Activated T-helper 1 cell treated with anti-CD3 and anti-CD28 coated beads, Interleukin-12 subunit alpha, Interleukin-12 subunit beta, Interleukin-2, Interleukin-4 antibody, amounts not matched to agents 30 ng/mL and 10 ng/mL and 1 ng/mL, durations not matched to agents 14 hours and 24 hours and 36 hours (primary cell): ENCODE measurements around the gene TRIM50. TPM values are rescaled to one million over a fixed set of nuclear protein-coding genes. Genes with fewer than 3 reads are reported as not detected.
"Not testable (repeated sequence)": the region's sequence is repeated elsewhere in the genome, so short reads cannot be mapped to it uniquely, and the experiment has no call there.

Experiments
- DNase-seq: peaks from one replicate; pipeline ENCODE4 v3.0.0; 2021; ENCODE audit warnings: low spot score
- H3K27ac Mint-ChIP-seq: one replicate; pipeline ENCODE4 v1.8.0; 2021; ENCODE audit warnings: mild to moderate bottlenecking, mixed read lengths
- H3K27me3 Mint-ChIP-seq: one replicate; pipeline ENCODE4 v1.8.0; 2022; ENCODE audit warnings: mild to moderate bottlenecking, moderate library complexity, mixed read lengths; ENCODE audit not compliant: insufficient read depth
- H3K36me3 Mint-ChIP-seq: one replicate; pipeline ENCODE4 v1.8.0; 2021; ENCODE audit warnings: low read depth, mixed read lengths
- H3K4me1 Mint-ChIP-seq: one replicate; pipeline ENCODE4 v1.8.0; 2021; ENCODE audit warnings: low read depth, mixed read lengths
- H3K4me3 Mint-ChIP-seq: one replicate; pipeline ENCODE4 v1.8.0; 2021; ENCODE audit warnings: mild to moderate bottlenecking, moderate library complexity, mixed read lengths
- H3K9me3 Mint-ChIP-seq: one replicate; pipeline ENCODE4 v1.8.0; 2021; ENCODE audit warnings: mixed read lengths
- intact Hi-C: fragments of 100-400 bp; cut with micrococcal nuclease; formaldehyde crosslinking; loops from one replicate; pipeline ENCODE4 v1.15.1; 2024
- total RNA-seq: library from RNA; stranded (reverse); gene quantifications from 2 replicates; pipeline ENCODE4 v1.2.3, GENCODE V29; 2022

TRIM50 gene
- total RNA-seq, 1 donor from 2014 or later, result not detected

DNA sequence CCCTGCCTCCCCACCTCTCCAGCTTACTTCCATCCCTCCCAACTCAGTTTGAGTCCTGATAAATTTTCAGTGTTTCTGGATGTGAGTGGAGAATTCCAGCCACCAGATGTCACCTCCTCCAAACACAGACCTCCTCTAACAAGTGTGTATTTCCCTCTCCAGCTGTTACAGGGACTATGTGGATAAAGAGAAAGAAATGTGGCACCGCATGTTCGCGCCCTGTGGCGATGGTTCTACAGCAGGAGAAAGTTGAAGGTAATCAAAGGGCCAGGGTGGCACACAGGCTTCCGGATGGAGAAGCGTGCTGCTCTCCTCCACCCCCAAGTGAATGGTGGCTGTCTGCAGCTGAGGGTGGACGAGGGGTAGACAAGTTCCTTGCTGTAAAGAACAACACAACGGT lies 14.8 kb upstream of the TRIM50 start:
- Mint-ChIP-seq H3K4me1 (no peaks in the 10 kb centered on the region), H3K27ac (no peak overlapping the region), H3K4me3 (no peak overlapping the region), H3K27me3 (peaks cover 5% of the 10 kb centered on the region), H3K36me3 (no peaks in the 10 kb centered on the region), H3K9me3 (no peaks in the 10 kb centered on the region)
- DNase-seq, result no peak
- intact Hi-C loops, result no loop called here

DNA sequence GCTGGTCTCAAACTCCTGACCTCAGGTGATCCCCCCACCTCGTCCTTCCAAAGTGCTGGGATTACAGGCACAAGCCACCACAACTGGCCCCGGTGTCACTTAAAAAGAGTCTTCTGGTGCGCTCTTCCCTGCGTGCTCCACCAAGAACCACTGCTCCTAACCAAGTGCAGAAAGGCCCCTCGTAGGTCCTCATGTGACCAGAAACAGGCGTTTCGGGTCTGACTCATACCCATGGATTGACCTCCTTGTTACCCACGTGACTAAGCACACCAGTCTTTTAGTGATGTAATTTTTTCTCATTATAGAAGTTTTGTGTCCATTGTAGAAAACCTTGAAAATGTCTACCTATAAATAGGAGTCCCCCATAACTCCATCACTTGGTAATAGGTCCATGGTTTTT lies 14.0 kb upstream of the TRIM50 start:
- Mint-ChIP-seq H3K4me1 (no peaks in the 10 kb centered on the region), H3K27ac (no peak overlapping the region), H3K27me3 (peaks cover 5% of the 10 kb centered on the region), H3K4me3 (no peak overlapping the region), H3K9me3 (no peaks in the 10 kb centered on the region), H3K36me3 (no peaks in the 10 kb centered on the region)
- intact Hi-C loops, result no loop called here
- DNase-seq, result no peak

DNA sequence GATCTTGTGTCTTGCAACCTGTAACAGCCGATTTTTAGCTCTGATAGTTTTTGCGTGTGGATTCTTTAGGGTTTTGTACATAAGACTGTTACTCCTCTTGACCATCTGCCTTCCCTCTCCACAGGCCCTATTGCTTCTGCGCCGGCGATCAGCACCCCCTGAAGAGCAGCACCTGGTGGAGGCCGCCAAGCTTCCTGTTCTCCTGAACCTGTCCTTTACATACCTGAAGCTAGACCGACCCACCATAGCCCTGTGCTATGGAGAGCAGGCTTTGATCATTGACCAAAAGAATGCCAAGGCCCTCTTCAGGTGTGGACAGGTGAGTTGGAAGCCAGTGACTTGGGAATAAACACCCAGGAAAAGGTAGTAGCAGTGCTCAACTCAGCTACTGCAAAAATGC lies 12.6 kb upstream of the TRIM50 start:
- H3K4me1 Mint-ChIP-seq, result no peaks in the 10 kb centered on the region
- H3K36me3 Mint-ChIP-seq, result no peaks in the 10 kb centered on the region
- intact Hi-C loops, result no loop called here
- H3K27ac Mint-ChIP-seq, result no peak overlapping the region
- H3K27me3 Mint-ChIP-seq, result peaks cover 6% of the 10 kb centered on the region
- no peaks in the 10 kb centered on the region for H3K9me3 Mint-ChIP-seq
- DNase-seq, result no peak
- no peak overlapping the region for H3K4me3 Mint-ChIP-seq

DNA sequence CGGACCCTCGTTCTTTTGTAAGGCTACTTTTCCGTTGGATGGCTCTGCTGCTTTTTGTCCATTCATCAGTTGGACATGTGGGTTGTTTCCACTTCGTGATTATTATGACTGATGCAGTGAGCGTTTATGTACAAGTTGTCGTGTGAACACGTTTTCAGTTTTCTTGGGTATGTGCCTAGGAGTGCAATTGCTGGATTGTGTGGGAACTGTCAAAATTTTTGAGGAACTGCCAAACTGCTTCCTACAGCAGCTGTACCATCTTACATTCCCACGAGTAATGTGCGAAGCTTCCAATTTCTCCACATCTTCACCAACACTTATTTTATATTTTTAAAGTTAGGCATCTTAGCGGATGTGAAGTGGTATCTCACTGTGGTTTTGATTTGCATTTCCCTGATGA lies 10.4 kb upstream of the TRIM50 start:
- intact Hi-C loops, result no loop called here
- Mint-ChIP-seq H3K9me3 (no peaks in the 10 kb centered on the region), H3K4me1 (no peaks in the 10 kb centered on the region), H3K27ac (no peak overlapping the region), H3K27me3 (peaks cover 6% of the 10 kb centered on the region), H3K36me3 (no peaks in the 10 kb centered on the region), H3K4me3 (no peak overlapping the region)
- no peak for DNase-seq

DNA sequence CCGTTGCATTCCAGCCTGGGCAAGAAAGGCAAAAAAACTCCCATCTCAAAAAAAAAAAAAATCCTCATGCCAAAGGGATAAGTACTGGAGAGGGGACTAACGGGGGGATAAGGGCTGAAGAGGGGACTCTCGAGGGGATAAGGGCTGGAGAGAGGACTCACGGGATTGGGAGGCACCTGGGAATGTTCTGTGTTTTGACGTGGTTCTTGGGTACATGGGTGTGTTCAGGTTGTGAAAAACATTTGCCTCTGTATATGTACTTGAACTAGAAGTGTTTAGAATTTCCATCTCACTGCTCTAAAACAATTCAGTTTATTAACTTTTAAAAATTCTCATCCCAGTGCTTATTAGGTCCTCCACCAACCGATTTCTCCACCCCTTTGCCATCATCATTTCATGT lies 4.6 kb upstream of the TRIM50 start:
- no peak for DNase-seq
- intact Hi-C loops, result no loop called here
- H3K27ac Mint-ChIP-seq, result no peak overlapping the region

DNA sequence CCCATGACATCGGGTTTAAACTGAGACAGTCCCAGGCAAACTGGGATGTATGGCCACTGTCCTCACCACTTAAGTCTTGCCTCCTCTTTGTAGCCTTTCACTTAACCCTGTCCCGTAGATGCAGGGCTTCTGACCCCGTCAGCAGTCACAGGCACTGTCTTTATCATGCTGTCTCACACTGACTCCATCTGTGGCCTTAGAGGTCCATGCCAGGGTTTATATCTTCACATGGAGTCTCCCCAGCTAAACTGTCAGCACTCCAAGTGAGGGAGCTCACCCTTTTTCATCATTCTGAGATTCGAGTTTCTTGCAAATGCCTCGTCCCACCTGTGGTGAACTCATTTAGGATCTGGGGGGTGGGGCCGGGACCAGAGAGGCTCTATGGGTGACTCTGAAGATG lies 2.9 kb upstream of the TRIM50 start:
- Mint-ChIP-seq H3K36me3 (no peaks in the 10 kb centered on the region), H3K4me3 (no peak overlapping the region), H3K9me3 (no peaks in the 10 kb centered on the region), H3K27me3 (peaks cover 5% of the 10 kb centered on the region), H3K27ac (no peak overlapping the region), H3K4me1 (no peaks in the 10 kb centered on the region)
- DNase-seq, result no peak
- intact Hi-C loops, result no loop called here

More for the DNA sequence above, 4.6 kb upstream of the TRIM50 start:
- no peak overlapping the region for H3K4me3 Mint-ChIP-seq
- no peaks in the 10 kb centered on the region for H3K36me3 Mint-ChIP-seq
- no peaks in the 10 kb centered on the region for H3K4me1 Mint-ChIP-seq
- H3K9me3 Mint-ChIP-seq, result no peaks in the 10 kb centered on the region
- peaks cover 7% of the 10 kb centered on the region for H3K27me3 Mint-ChIP-seq

DNA sequence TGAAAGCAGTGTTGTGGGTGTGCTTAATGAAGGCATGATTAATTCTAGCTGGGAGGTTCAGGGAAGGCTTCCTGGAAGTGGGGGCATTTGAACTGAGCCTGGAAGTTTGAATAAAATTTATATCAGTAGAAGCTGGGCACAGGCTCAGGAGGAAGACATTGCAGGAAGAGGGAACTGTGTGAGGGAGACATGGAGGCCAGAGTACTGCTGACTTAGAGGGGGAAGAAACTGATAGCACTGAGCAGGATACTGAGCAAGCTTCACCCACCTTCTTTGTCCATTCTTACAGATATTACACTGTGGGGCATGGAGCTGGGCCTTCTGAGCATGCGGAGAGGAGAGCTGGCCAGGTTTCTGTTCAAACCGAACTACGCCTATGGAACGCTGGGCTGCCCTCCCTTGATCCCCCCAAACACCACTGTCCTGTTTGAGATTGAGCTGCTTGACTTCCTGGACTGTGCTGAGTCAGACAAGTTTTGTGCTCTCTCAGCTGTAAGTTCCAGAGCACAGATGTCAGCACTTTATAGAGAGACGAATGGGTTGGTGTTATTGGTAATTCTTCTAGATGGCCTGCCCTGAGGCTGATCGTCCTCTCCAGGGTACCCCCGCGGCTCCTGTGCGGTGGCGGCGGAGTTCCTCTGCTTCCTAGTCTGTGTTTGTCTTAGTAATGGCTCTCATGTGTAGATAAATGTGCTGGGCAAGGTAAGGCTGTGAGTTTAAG lies 2.1 kb upstream of the TRIM50 start:
- H3K9me3 Mint-ChIP-seq, result no peaks in the 10 kb centered on the region
- intact Hi-C loops, result no loop called here
- no peak overlapping the region for H3K27ac Mint-ChIP-seq

DNA sequence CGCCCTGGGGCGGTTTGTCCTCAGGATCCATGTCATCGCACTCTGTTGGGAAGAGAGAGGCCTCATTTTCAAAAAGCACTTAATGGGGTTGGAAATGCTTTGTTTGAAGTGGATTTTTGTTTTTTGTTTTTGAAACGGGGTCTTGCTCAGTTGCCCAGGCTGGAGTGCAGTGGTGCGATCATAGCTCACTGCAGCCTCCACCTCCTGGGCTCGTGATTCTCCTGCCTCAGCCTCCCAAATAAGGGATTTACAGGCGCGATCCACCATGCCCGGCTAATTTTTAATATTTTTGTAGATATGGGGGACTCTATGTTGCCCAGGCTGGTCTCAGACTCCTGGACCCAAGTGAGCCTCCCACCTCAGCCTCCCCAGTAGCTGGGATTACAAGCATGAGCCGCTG lies 814 bp upstream of the TRIM50 start:
- peaks cover 5% of the 10 kb centered on the region for H3K27me3 Mint-ChIP-seq
- no peak overlapping the region for H3K4me3 Mint-ChIP-seq
- no peak overlapping the region for H3K27ac Mint-ChIP-seq
- intact Hi-C loops, result no loop called here
- peaks cover 5% of the 10 kb centered on the region for H3K4me1 Mint-ChIP-seq
- H3K36me3 Mint-ChIP-seq, result no peaks in the 10 kb centered on the region
- no peaks in the 10 kb centered on the region for H3K9me3 Mint-ChIP-seq
- no peak for DNase-seq

More for the DNA sequence above, 2.1 kb upstream of the TRIM50 start:
- Mint-ChIP-seq H3K36me3 (no peaks in the 10 kb centered on the region), H3K27me3 (peaks cover 5% of the 10 kb centered on the region), H3K4me3 (no peak overlapping the region), H3K4me1 (no peaks in the 10 kb centered on the region)
- DNase-seq, result no peak

DNA sequence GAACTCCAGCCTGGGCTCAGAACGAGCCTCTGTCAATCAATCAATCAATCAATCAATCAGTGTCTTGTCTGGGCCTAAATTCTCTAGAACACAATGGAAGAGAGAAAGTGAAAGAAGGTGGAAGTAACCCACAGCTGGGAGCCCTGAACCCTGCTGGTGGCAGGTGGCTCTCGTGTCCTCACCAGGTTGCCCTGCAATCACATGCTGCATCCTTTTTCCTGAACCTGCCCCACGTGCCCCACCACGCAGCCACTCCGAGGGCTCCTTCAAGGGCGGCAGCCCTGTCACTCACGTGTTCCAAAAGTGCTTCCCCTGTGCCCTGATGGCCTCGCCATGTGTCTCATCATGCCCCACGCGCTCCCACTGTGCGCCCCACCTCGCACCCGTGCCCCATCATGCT lies 433 bp downstream of the TRIM50 start:
- H3K27me3 Mint-ChIP-seq, intact Hi-C loops, H3K27ac Mint-ChIP-seq, H3K36me3 Mint-ChIP-seq, H3K4me1 Mint-ChIP-seq, DNase-seq, H3K9me3 Mint-ChIP-seq, H3K4me3 Mint-ChIP-seq: not testable (repeated sequence)

DNA sequence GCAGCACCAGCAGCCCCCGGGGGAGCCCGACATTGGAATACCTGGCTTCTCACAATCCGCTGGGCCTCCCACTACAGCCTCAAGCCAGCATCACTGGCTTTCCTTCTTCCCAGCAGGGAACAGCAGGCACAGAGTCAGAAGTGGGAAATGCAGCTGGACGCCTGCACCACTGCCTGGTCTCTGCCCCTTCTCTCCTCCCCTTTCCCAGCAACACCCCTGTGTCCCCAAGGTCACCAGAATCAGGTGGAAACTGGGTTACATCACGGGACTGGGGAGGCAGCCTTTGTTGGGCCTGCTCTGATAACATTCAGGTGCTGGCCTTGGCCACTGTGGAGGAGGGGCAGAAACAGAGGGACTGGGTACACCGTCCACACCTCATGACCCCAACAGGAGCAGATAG lies 2.5 kb downstream of the TRIM50 start:
- H3K27me3 Mint-ChIP-seq, H3K27ac Mint-ChIP-seq, DNase-seq, H3K36me3 Mint-ChIP-seq, H3K4me3 Mint-ChIP-seq, intact Hi-C loops, H3K4me1 Mint-ChIP-seq, H3K9me3 Mint-ChIP-seq: not testable (repeated sequence)

DNA sequence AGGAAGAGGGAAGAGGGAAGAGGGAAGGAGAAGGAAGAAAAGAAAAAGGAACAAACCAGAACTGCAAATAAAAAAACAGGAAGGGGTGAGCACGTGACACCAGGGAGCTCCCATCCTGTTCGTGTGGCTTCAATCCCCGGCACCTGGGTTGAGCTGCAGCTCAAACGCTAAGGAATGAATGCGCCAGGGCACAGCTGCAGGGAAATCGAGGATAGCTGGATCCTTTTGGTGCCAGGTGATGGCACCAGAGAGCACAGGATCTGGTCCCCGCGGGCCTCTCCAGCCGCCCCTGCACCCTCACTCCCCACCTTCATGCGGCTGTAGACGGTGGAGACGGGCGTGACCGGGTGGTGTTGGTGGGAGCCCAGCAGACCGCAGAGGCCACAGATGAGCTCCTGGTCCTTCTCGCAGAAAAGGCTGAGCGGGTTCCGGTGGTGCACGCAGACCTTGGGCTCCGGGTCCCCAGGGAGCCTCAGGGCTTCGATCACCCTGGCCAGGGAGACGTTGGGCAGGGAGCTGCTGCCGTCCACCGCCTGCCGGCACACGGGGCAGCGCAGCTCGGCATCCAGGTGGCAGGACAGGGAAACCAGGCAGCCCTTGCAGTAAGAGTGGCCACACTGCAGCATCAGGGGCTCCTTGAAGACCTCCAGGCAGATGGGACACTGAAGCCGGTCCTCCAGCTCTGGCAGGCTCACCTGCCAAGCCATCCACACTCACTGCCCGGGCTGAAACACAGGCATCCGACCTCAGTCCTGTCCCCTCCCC lies 3.6 kb downstream of the TRIM50 start:
- intact Hi-C loops, result loop anchor here (1.0 to 5.0 kb wide), 2 partner anchors 128 to 403 kb away; no protein-coding TSS in a partner anchor
- H3K4me3 Mint-ChIP-seq, result peak overlapping the region; percentile 68
- H3K27ac Mint-ChIP-seq, H3K4me1 Mint-ChIP-seq, H3K9me3 Mint-ChIP-seq, H3K36me3 Mint-ChIP-seq, H3K27me3 Mint-ChIP-seq: not testable (repeated sequence)
- DNase-seq, result peak; percentile 16

DNA sequence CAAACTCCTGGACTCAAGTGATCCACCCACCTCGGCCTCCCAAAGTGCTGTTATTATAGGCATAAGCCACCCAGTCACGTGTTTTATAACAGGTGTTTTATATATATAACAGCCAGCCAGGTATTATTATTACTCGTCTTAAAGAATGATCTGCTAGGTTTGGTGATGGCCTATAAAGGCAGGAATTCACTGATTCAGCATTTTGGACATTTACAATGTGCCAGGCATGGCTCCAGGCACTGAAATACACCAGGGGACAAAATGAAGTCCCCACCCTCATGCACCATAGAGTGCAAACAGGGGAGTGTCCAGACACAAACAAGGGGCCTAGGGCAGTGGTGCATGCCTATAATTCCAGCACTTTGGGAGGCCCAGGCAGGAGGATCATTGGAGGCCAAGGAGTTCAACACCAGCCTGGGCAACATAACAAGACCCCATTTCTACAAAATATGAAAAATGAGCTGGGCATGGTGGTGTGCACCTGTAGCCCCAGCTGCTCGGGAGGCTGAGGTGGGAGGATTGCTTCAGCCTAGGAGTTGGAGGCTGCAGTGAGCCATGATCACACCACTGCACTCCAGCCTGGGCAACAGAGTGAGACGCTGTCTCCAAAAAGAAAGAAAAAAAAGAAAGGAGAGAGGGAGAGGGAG lies 4.3 kb downstream of the TRIM50 start:
- H3K4me3 Mint-ChIP-seq, result peak overlapping the region; percentile 68
- intact Hi-C loops, result loop anchor here (1.0 to 5.0 kb wide), 2 partner anchors 129 to 404 kb away; no protein-coding TSS in a partner anchor
- not testable (repeated sequence) for H3K36me3 Mint-ChIP-seq, H3K9me3 Mint-ChIP-seq, DNase-seq, H3K27me3 Mint-ChIP-seq, H3K4me1 Mint-ChIP-seq, H3K27ac Mint-ChIP-seq

DNA sequence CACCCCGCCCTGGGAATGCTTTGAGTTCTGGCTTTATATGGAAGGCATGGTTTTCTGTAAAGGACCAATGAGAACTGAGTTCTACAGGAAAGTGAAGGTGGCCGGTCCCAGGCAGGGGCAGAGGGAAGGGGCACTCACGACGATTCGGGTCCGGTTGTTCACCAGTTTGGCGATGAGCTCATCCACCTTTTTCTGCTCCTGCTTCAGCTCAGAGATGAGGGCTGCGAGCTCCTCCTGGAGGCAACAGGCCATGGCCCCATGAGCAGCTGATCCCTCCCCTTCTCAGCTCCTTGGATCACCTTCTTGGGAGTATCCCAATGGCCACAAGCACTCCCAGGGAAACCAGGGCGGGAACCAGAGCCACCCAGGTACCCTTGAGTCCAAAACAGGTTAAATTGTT lies 7.9 kb downstream of the TRIM50 start:
- not testable (repeated sequence) for H3K9me3 Mint-ChIP-seq, H3K4me3 Mint-ChIP-seq, H3K27me3 Mint-ChIP-seq, H3K4me1 Mint-ChIP-seq, H3K27ac Mint-ChIP-seq, DNase-seq, H3K36me3 Mint-ChIP-seq
- intact Hi-C loops, result loop anchor here (5.0 kb wide), 1 partner anchor 407 kb away; no protein-coding TSS in a partner anchor
